WERI-Rb-1 (cell line): ENCODE data around the gene GRAMD4.

Source experiments
- DNase-seq: peaks from one replicate; pipeline ENCODE4 v3.0.0-alpha.2; 2020
- H3K27ac ChIP-seq: fragments of 250-450 bp; sonication (Bioruptor Pico); 2 replicates; pipeline ENCODE4 v1.5.1; 2020; ENCODE audit warnings: mild to moderate bottlenecking, moderate library complexity
- H3K27me3 ChIP-seq: fragments of 250-450 bp; sonication (Bioruptor Pico); 2 replicates; pipeline ENCODE4 v1.5.1; 2021; ENCODE audit warnings: mild to moderate bottlenecking, low read depth, moderate library complexity; ENCODE audit not compliant: insufficient read depth, severe bottlenecking
- H3K36me3 ChIP-seq: fragments of 250-450 bp; sonication (Bioruptor Pico); 2 replicates; pipeline ENCODE4 v1.5.1; 2020; ENCODE audit warnings: mild to moderate bottlenecking, moderate library complexity
- H3K4me3 ChIP-seq: 2 replicates; pipeline ENCODE4 v1.5.1; 2011; ENCODE audit warnings: low read depth, mild to moderate bottlenecking, control low read depth, low read length
- H3K9me3 ChIP-seq: fragments of 250-450 bp; sonication (Bioruptor Pico); 2 replicates; pipeline ENCODE4 v1.5.1; 2021; ENCODE audit warnings: mild to moderate bottlenecking, moderate library complexity; ENCODE audit not compliant: severe bottlenecking
- TF ChIP-seq, protein P1 (sequence below): IDR thresholded peaks from 2 replicates; pipeline ENCODE4 v1.5.1; 2011; ENCODE audit warnings: low read depth, mild to moderate bottlenecking, control low read depth, inconsistent platforms, low read length

GRAMD4 gene

GRCh38 chr22:46594947-46595298 is 25.3 kb upstream of the GRAMD4 start:
- no peak for DNase-seq
- no peaks in the 10 kb centered on the region for H3K9me3 ChIP-seq
- no peak overlapping the region for H3K4me3 ChIP-seq
- H3K27me3 ChIP-seq, result no peaks in the 10 kb centered on the region
- TF ChIP-seq, protein P1, sequence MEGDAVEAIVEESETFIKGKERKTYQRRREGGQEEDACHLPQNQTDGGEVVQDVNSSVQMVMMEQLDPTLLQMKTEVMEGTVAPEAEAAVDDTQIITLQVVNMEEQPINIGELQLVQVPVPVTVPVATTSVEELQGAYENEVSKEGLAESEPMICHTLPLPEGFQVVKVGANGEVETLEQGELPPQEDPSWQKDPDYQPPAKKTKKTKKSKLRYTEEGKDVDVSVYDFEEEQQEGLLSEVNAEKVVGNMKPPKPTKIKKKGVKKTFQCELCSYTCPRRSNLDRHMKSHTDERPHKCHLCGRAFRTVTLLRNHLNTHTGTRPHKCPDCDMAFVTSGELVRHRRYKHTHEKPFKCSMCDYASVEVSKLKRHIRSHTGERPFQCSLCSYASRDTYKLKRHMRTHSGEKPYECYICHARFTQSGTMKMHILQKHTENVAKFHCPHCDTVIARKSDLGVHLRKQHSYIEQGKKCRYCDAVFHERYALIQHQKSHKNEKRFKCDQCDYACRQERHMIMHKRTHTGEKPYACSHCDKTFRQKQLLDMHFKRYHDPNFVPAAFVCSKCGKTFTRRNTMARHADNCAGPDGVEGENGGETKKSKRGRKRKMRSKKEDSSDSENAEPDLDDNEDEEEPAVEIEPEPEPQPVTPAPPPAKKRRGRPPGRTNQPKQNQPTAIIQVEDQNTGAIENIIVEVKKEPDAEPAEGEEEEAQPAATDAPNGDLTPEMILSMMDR, result no peak
- peak overlapping the region; percentile 96 for H3K27ac ChIP-seq
- no peaks in the 10 kb centered on the region for H3K36me3 ChIP-seq

- H3K36me3 ChIP-seq, result no peaks in the 10 kb centered on the region
- no peaks in the 10 kb centered on the region for H3K27me3 ChIP-seq
- H3K4me3 ChIP-seq, result no peak overlapping the region
- H3K9me3 ChIP-seq, result no peaks in the 10 kb centered on the region
- peak overlapping the region; percentile 96 for H3K27ac ChIP-seq
- TF ChIP-seq, protein P1, result no peak
- no peak for DNase-seq
Observed at GRCh38 chr22:46595545-46595944, 24.6 kb upstream of the GRAMD4 start.

DNA sequence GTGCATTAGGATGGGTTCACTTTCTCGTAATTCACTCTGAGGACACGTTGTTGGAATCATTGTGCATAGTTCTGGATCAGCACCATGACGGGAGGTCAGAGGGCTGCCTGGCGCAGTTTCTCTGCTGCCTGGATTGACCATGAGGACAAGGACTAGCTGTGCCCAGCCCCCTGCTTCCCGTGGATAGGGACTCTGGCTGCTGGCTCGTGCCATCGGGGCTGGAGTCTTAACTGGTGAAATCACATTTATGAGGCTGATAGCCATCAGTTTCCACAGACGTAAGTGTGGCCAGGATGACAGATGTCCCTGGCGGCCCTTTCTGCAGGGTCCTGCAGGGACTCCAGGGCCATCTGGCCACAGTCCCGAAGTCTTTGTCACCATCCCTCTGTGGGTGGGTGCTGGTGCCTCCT is 24.1 kb upstream of the GRAMD4 start:
- H3K27ac ChIP-seq, result peak overlapping the region; percentile 96
- TF ChIP-seq, protein P1, result 0 out of 2 replicates have a peak, but pooled peaks have one; percentile 7
- peak; percentile 85 for DNase-seq
- no peaks in the 10 kb centered on the region for H3K9me3 ChIP-seq
- no peaks in the 10 kb centered on the region for H3K36me3 ChIP-seq
- no peak overlapping the region for H3K4me3 ChIP-seq
- H3K27me3 ChIP-seq, result no peaks in the 10 kb centered on the region

- H3K36me3 ChIP-seq, result no peaks in the 10 kb centered on the region
- TF ChIP-seq, protein P1, result peak; percentile 73
- no peaks in the 10 kb centered on the region for H3K9me3 ChIP-seq
- H3K27ac ChIP-seq, result peak overlapping the region; percentile 96
- peak; percentile 95 for DNase-seq
- no peaks in the 10 kb centered on the region for H3K27me3 ChIP-seq
- H3K4me3 ChIP-seq, result peak overlapping the region; percentile 2; the same call in 1 of the 2 replicates
Observed at GRCh38 chr22:46596819-46597218, 23.4 kb upstream of the GRAMD4 start.

GRCh38 chr22:46598224-46598623 is 22.0 kb upstream of the GRAMD4 start:
- Histone ChIP-seq H3K36me3 (no peaks in the 10 kb centered on the region), H3K9me3 (no peaks in the 10 kb centered on the region), H3K4me3 (no peak overlapping the region), H3K27ac (no peak overlapping the region; the same call in 1 of the 2 replicates), H3K27me3 (no peaks in the 10 kb centered on the region)
- DNase-seq, result no peak
- TF ChIP-seq, protein P1, result no peak

GRCh38 chr22:46598737-46599424 is 21.3 kb upstream of the GRAMD4 start:
- DNase-seq, result no peak
- H3K27me3 ChIP-seq, result no peaks in the 10 kb centered on the region
- no peaks in the 10 kb centered on the region for H3K36me3 ChIP-seq
- peak overlapping the region; percentile 4 for H3K27ac ChIP-seq
- no peaks in the 10 kb centered on the region for H3K9me3 ChIP-seq
- TF ChIP-seq, protein P1, result no peak
- no peak overlapping the region for H3K4me3 ChIP-seq
